ENCODE measurements around the gene ACTR3C.
A peak's percentile ranks its signal among the peaks of the same experiment; 100 is the strongest.

The ACTR3C gene

DNA sequence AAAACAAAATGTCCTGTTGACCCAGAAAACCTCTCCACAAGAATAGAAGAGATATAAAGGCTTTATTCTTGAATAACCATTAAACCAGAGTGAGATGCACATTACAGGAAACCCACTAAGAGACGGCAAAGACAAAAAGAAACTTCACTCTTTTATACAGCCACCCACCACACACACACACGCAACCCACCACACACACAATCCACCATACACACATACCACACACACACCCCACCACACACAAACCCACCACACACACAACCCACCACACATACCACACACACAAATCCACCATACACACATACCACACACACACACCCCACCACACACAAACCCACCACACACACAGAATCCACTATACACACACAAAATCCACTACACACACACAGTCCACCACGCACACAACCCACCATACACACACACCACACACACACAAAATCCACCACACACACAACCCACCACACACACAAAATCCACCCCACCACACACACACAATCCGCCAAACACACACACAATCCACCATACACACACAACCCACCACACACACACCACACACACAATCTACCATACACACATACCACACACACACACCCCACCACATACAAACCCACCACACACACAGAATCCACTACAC, 35.8 kb upstream of the ACTR3C start:
- DNase-seq = no peak

DNA sequence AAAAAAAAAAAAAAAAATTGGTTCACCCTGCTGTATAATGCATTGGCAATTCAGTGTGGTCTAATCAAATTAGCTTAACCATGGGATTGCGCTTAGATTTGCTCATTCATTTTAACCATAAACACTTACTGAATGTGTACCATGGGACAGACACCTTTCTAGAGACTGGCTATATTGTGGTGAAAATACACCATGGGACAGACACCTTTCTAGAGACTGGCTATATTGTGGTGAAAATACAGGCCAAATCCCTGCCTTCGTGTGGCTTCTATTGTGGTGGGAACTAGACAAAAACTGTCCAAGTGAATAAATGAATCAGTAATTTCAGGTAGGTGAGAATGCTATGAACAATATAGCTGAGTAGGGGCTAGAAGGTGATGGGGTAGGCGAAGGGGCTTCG, 35.1 kb upstream of the ACTR3C start:
- no peak for DNase-seq

DNA sequence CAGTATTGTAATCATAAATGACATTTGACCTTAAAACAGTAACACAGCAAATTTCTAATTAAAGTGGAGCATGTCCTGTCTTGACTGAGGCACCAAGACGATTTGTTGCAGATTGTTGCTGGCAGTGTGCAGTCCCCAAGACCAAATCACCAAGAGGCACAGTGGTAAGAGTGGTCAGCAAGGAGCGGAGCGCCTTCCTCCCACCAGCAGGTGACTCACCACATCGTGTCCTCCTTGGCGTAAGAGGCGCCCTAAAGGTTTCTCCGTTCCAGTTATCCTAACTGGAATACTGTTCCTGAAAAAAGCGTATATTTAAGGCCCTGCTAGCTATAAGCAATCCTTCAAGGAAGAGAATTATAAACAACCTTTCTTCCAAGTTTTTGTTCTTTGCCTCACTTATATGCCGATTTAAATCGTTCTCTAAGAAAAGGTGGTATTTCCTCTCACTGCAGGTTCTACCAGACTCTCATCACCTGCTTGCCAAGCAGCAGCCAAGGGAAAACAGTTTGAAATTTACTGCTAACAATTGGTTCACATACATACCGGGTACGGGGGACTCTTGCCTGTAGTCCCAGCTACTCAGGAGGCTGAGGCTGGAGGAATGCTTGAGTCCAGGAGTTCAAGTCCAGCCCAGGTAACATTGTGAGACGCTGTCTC, 34.6 kb upstream of the ACTR3C start:
- DNase-seq = no peak

DNA sequence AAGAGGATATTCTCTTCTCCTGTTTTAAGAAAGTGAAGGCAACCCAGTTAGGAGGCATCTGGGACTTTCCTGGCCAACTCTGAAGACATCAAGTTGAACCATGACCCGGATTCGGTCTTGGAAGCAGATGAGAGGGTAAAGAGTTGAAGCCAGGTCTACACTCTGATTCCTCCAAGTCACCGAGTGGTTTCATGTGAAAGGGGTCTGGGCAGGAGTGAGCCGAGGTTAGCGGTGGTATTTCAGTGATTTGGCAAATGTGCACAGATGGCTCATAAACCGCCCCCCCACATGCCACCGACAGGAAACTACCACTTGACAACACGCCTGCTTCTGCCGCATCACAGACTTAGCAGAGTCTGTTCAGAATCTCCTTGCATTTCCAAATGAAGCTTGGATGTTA, 33.9 kb upstream of the ACTR3C start:
- DNase-seq = peak in 2 of 4 experiments; percentile 34 to 58

DNA sequence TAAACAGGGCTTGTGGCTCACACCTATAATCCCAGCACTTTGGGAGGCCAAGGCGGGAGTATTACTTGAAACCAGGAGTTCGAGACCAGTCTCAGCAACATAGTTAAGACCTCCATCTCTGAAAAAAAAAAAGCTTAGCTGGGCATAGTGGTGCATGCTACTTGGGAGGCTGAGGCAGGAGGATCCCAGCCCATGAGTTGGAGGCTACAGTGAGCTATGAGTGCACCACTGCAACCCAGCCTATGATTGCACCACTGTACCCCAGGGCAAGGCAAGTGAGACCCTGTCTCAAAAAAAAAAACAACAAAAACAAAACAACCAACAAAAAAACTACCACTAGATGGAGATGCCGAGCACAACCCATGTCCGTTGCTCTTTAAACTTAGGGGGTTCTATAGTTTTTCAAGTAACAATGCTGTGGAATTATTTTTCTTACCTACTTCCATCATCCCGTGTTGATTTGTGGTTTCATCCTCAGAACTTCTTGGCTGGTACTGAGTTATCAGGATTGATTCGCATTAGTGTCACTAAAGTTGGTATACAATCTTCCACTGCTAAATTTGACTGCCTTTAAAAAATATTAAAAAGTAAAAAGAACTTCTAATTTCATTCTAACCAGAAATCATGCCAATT, 33.0 kb upstream of the ACTR3C start:
- no peak for DNase-seq

DNA sequence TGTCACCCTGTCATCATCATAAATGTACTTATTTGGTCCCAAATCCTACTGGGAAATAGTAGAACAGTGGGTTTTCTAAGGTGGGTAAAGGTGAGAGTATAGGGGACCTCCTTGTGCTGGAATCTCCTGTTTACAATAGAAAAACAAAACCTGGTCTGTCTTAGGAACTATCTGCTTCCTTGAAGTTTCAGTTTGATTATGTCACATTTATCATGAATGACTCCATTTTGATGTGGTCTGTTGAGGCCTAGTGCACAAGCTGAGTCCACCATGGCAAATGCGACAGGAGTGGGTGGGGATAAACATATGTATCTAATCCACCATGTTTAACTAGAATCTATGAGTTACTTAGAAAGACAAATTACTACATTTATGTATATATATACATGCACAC, 32.3 kb upstream of the ACTR3C start:
- no peak for DNase-seq

DNA sequence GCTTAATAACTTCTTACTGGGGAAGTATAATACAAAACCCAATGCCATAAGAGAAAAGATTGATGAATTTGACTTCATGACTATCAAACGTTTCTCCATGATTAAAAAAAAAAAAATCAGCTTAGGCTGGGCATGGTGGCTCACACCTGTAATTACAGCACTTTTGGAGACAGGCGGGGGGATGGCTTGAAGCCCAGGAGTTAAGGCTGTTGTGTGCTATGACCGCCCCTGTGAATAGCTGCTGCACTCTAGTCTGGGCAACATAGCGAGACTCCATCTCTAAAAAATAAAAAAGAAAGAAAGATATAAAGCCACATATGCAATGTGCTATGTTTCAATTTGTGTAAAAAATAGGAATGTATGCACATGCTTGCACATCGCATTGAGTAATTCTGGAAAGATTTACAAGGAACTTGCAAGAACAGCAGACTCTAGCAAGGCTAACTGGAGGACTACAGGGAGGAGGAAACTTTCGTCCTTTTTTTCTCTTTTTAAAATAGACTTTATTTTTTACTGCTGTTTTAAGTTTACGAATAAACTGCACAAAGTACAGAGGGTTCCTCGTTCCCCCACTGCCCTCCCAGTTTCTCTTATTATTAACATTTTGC, 28.3 kb upstream of the ACTR3C start:
- DNase-seq = no peak

DNA sequence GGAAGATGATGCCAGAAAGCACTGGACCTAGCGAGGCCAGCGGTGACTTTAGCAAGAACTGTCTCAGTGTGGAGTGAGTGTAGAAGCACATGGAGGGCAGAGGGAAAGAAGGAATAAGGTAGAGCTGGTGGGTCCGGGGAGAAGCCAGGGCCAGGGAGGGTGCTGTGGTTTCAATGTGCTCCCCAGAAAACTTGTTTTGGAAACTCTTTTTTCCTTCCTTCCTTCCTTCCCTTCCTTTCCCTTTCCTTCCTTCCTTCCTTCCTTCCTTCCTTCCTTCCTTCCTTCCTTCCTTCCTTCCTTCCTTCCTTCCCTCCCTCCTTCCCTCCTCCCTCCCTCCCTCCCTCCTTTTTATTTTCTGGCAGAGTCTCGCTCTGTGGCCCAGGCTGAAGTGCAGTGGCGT, 23.6 kb upstream of the ACTR3C start:
- DNase-seq = no peak

DNA sequence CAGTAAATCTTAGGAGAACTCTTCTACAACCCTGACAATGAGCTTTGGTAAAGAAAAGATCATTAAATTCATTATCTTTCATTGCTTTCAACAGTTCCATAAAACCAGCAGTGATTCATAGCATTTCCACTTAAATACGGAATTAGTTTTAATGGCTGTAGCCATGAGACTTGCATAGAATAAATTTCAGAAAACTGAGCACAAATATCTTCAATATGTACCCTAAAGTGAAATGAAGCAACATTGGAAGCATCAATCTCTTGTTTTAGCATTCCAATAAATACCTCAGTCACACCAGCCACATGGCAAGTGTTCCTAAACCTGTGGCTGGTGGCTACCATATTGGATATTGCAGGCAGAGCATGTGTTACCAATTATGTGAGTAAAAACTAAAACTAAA, 21.7 kb upstream of the ACTR3C start:
- DNase-seq = no peak

DNA sequence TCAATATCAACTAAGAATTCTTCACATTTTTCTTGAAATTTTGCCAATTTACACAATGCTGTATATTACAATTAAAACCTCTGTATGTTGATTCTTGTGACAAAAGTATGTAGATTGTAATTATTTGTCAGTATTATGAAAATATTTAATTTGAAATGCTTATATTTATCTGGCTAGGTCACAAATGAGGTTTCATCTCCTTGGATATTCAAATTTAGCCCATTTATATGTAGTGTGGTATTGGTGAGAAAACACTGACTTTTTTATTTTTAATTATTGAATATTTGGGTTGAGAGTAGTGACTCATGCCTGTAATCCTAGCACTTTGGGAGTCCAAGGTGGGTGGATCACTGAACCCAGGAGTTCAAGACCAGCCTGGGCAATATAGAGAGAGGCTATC, 21.0 kb upstream of the ACTR3C start:
- DNase-seq = no peak

DNA sequence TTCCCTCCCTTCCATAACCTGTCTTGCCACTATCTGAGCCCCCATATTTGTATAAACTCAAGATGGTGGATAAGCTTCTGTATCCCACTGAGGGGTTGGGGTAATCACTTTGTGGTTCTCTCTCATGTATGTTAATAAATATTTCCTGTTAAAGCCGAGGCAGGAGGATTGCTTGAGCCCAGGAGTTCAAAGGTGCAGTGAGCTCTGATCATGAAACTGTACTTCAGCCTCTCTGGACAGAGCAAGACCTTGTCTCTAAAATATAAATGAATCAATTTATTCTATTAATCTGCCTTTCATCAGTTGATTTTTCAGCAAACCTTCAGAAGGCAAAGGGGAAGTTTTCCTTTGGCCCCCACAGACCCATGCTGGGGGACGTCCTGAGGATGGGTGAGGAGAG, 19.9 kb upstream of the ACTR3C start:
- DNase-seq = no peak

DNA sequence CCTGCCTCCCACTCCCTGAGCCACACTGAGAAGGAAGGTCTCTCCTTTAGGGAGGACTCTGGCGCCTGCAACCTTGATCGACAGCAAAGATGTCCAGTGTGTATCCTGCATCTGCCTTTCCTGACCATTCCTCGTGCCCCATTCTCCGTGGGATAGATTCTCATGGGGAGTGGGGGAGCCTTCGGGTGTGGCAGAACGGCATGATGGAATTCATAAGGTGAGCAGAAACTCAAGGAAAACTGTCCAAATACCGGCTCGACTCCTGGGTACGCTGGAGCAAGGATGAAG, 18.7 kb upstream of the ACTR3C start:
- no peak for DNase-seq

DNA sequence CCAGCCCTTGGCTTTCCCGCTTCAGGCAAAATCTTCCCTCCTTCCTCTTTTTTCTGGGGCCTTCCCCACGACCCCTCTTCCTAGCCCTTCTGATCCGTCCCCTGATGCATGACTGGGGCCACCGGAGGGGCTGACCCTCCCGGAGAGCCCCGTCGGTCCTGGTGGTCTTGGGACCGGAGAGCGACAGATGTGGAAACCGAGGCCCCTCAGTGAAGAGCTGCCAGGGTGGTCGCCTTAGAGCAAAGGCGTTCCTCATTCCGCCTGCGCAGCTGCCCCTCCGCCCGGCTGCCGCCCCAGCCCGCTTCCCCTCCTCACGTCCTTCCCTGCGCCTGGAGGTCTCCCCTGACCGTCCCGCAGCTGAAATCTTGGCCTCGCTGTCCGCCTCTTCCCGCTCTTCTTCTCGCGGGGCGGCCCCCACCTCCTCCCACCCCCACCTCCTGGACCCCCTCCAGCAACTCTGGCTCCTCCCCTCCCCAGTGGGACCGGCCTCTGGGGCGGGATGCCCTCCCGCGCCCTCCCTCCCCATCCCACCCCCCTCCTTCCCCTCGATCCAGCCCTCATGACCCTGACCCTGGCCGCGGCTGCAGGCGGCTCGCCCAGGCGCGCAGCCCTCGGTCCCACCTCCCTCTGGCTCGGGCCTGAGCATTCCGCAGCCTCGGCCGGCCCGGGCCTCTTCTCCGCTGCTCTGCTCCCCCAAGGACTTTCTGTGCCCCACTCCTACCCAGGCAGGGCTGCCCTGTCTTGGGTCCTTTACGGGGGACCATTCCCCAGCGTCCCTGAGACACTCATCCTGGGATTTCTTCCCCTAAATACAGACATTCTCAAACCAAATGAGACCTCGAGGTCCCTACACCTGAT, 18.1 kb upstream of the ACTR3C start, which contains the start of gene RARRES2:
Gene RARRES2, minus strand, starts transcription at position 367 of the 858 bp plus-strand sequence. CDS start 1,020 bp downstream, outside the sequence.
- DNase-seq = no peak

DNA sequence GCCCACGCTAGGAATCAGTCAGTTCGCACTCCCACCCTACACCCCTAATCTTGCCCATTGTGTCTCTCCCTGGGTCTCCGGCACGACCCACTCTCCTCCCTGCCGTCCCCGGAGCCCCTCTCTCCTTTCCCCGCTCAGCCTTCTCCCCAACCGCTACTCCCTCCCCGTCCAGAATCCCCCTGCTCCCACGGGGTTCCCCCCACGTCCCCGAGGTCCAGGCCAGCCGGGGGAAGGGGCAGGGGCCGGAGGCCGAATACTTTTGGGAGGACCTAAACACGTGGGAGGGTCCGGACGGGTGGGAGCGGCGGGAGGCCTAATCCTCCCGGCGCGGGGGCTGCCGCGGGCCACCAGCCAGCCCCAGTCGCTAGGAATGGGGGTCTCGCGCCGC, 17.5 kb upstream of the ACTR3C start:
- no peak for DNase-seq

DNA sequence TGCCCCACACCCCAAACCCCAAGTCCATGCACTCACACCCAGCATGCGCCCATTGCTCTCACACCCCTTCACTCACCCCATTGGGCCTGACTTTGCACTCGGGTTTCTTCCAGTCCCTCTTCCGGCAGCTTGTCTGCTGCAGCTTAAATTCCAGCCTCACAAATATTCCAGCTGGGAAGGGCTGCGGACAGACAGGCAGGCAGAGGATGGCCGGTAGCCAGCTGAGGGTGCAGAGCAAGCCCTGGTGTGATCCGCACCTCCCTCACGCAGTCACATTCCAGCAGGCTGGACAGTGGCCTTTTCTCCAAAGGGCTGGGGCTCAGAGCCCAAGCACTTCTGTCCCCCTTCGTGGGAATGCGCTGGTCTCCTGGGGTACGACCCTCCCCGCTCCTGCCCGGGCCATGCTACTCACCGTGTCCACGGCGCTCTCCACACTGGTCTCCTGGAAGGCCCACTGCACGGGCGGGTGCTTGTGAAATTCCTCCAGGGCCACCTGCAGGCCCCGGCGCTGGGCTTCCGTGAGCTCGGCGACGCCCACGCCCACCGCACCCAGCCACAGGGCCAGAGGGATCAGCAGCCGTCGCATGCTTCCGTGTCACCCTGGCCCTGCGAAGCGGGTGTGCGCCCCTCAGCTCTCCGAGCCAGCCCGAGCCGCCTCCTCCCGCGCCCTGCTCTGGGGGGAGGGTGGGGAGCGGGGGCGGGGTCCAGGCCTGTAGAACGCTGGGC, 16.8 kb upstream of the ACTR3C start:
- DNase-seq = no peak

DNA sequence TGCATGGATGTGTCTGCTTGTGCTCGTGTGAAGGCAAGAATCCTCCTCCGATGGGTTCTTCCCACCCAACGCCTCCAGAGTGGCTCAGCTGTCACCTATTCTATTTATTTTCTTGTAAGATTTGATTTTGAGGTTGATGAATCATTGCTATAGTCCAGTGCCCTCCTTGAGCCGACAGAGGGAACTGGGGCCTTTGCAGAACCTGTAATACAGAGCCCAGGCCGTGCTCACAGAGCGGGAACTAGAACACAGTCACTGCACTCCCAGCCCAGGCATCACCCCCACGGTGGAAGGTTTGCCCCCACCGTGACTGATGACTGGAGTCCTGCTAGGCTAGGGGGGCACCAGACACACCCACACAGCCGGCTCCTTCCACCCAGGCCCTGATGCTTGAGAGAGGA, 16.1 kb upstream of the ACTR3C start:
- no peak for DNase-seq

DNA sequence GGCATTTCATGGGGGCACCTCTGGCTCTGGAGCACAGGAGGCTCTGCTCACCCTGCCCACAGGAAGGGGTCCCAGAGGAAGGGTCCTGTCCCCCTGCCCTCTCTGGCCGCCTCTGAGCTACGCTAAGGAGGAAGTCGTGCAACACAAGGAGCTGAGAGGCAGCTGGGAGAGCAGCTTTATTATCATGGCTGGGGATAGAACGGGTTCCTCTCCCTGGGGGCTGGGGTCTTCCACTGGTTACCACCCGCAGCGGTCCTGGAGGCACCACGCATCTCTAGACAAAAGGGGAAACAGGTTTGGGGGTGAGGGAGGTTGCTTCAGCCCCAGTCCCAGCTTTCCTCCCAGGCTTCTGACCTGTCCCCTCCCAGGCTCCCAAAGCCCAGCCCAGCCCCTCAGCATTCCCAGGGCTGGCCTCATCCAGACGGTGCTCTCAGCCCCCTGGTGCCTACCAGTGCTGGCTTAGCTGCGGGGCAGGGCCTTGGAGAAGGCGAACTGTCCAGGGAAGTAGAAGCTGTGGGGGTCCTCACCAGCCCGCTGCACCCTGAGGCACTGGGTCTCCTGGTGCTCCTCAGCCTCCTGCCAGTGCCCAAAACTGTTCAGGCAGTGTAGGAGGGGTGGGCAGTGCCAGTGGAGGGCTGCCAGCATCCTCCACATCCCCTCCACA, 15.0 kb upstream of the ACTR3C start:
- no peak for DNase-seq

DNA sequence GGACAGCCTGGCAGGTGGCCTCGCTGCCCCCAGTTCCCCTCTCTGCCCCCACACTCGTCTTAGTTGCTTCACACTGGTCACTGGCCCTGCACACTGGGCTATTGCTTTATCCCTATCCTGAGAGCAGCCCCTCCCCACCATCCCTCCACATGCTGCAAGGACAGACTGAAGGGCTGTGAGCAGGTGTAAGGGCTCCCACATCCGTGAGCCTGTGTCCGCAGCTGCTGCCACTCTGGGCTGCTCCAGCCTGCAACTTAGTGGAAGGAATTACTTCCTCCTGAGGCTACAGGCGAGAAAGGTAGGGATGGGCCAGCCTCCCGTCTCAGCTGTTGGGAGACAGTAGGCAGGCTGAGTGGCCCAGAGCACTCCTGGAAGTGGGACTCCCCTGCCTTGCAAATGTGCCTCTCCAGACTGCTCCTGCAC, 14.3 kb upstream of the ACTR3C start:
- no peak for DNase-seq

DNA sequence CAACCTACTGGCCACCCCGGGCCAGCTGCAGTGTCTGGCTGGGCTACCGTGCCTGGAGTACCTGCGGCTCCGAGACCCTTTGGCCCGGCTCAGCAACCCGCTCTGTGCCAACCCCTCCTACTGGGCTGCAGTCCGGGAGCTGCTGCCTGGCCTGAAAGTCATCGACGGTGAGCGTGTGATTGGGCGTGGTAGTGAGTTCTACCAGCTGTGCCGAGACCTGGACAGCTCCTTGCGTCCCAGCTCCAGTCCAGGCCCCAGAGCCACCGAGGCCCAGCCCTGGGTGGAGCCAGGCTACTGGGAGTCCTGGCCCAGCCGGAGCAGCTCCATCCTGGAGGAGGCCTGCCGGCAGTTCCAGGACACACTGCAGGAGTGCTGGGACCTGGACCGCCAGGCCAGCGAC, 13.8 kb upstream of the ACTR3C start:
- DNase-seq = no peak

DNA sequence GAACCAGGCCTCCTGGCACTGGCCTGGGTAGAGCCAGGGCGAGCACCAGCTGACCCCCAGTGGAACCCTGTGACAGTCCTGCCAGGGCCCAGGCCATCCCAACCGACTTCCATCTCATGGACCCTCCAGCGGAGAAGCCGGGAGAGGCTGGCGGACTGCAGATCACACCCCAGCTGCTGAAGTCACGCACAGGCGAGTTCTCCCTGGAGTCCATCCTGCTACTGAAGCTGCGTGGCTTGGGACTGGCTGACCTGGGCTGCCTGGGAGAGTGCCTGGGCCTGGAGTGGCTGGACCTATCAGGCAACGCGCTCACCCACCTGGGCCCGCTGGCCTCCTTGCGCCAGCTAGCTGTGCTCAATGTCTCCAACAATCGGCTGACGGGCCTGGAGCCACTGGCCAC, 13.4 kb upstream of the ACTR3C start:
- DNase-seq = no peak

DNA sequence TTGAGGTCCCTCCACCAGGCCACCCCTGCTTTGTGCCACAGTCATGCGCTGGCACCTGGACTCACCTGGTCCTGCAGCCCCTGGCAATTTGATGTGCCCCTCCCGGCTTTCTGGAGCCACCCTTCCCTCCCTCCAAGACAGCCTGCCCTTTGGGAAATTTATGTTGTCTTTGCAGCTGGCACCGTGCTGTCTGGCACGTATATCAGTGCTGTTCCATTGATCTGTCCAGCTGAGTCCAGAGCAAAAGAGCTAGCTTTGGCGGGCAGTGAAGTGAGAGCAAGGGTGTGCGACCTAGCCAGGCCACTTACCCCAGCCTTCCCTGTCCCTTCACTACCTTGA, 12.4 kb upstream of the ACTR3C start:
- no peak for DNase-seq

DNA sequence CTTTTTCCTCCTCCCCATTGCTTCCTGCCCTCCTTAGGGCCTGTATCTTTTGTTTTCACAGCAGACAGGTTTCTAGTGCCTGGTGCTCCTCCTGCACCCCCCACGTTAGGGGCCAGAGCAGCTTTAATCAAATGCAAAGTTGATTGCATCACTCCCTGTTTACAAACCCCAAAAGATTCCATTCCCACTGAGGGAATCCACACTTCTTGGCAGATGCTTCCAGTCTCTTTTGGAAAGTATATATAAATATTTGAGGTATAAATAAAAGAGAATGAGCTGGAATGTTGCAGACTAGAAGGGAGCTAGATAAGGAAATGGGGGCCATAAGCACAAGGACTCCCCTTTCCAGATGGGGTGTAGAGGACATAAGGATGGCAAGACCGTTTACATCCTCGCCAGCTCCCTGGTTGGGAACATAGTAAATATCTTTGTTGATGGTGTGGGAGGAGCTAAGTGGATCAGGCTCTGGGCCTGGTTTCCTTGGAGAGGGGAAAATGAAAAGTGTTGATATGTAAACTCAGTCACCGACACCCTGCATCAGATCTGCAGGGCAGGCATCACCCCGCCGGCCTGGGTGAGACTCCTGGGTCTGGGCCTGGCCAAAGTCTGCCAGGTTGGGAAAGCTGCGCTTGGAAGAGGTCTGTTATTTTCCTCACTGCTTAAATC, 11.9 kb upstream of the ACTR3C start:
- DNase-seq = no peak

Measured in activated naive CD4-positive, alpha-beta T cell (primary cell).